GM12873 (cell line): ENCODE results near the gene OCA2.

Experiments used
- TF ChIP-seq, protein P1 (sequence below): IDR thresholded peaks from 2 replicates; pipeline ENCODE4 v1.5.1; 2012; ENCODE audit warnings: low read depth, mild to moderate bottlenecking, moderate library complexity, low read length, control low read depth; ENCODE audit not compliant: insufficient read depth; ENCODE audit errors: missing control alignments

The OCA2 gene

DNA sequence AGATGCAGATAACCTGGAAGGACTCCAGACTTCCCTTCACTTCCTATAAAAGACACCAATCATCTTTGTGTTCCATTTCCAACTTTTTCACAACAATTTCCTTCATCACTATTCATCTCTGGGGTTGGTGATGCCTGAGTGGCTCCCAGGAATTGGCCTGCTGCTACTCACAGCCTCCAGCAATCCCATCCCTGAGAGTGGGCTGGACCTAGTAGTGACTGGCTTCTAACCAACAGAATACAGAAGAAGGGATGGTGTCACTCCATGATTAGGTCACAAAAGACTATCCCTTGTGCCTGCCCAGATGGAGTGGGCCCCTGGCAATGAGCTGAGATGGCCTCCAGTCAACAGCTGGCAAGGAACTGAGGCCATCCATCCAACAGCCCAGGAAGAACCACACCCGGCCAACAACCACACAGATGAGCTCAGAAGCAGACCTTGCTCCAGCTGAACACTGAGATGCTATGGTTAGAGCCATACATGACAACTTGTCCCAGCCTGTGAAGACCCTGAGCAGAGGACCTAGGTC, 20.9 kb downstream of the OCA2 start:
- TF ChIP-seq, protein P1, sequence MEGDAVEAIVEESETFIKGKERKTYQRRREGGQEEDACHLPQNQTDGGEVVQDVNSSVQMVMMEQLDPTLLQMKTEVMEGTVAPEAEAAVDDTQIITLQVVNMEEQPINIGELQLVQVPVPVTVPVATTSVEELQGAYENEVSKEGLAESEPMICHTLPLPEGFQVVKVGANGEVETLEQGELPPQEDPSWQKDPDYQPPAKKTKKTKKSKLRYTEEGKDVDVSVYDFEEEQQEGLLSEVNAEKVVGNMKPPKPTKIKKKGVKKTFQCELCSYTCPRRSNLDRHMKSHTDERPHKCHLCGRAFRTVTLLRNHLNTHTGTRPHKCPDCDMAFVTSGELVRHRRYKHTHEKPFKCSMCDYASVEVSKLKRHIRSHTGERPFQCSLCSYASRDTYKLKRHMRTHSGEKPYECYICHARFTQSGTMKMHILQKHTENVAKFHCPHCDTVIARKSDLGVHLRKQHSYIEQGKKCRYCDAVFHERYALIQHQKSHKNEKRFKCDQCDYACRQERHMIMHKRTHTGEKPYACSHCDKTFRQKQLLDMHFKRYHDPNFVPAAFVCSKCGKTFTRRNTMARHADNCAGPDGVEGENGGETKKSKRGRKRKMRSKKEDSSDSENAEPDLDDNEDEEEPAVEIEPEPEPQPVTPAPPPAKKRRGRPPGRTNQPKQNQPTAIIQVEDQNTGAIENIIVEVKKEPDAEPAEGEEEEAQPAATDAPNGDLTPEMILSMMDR: no peak

DNA sequence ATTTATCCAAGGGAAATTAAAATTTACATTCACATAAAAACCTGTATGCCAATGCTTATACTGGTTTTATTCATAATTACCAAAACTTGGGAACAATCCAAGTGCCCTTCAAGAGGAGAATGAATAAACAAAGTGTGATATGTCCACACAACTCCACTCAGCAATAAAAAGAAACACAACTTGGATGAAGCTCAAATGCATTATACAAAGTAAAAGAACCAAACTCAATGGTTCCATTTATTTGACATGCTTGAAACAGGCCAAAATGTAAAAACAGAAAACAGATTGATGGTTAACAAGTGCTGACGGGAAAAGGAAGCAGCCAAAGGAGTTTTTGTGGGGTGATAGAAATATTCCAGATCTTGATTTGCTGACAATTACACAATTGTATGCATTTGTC, 23.5 kb downstream of the OCA2 start:
- TF ChIP-seq, protein P1: no peak

DNA sequence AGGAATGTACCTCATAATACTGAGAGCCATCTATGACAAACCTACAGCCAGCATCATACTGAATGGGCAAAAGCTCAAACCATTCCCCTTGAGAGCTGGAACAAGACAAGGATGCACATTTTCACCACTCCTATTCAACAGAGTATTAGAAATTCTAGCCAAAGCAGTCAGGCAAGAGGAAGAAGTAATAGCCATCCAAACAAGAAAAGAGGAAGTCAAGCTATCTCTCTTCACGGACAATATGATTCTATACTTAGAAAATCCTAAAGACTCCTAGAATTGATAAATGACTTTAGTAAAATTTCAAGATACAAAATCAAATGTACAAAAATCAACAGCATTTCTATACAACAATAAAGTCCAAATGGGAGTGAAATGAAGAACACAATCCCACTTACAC, 30.2 kb downstream of the OCA2 start:
- TF ChIP-seq, protein P1: no peak

DNA sequence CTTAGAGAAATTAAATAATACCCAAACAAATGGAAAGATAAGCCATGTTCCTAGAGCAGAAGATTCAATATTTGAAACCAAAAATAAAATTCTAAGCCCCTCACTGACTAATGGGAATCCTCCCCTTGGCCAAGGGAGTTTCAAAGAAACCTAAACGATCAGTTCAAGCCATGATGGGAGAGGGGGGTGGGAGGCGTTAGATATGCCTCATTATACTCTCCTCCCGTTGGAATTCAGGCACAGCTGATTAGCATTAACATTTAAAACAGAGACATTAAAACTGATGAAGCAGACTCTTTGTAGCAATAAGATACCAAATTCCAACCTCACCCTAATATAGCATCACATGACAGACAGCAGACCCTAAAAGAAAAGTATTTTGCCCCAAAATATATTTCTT, 32.9 kb downstream of the OCA2 start:
- TF ChIP-seq, protein P1: no peak

DNA sequence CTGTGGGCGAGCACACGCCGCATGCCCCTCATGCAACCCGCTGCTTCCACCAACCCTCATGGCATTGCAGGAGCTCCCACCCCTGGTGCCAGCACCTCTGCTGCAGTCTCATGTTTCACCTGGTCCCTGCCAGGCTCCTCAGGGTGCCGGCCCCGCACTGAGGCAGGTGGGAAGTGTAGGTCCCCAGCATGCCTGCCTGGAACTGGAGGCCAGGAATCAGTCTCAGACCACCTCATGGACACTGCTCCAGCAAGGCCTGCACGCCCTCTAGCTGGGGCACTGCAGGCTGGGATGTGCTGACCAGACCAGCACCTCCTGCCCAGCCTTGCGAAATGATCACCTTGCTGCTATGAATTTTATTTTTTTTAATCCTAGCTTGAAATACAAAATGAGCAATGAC, 39.1 kb downstream of the OCA2 start:
- TF ChIP-seq, protein P1: no peak

DNA sequence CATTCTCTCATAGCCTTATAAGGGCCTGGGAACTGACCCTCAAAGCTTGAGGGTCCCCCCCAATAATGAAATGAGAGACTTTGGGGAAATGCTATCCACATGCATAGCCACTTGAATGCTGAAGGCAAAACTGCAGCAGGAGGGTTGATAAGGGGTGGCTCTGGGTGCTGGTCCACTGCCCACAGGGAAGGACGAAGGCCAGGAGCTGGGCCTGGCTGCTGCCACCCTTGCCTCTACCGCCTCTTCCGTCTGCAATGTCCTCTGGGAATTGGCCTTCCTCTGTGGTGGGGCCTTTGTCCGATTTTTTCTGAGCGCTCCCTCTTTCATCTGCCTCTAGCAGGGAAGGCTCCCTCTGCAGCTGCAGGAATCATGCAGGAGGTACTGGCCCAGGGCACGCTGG, 41.0 kb downstream of the OCA2 start:
- TF ChIP-seq, protein P1: no peak

DNA sequence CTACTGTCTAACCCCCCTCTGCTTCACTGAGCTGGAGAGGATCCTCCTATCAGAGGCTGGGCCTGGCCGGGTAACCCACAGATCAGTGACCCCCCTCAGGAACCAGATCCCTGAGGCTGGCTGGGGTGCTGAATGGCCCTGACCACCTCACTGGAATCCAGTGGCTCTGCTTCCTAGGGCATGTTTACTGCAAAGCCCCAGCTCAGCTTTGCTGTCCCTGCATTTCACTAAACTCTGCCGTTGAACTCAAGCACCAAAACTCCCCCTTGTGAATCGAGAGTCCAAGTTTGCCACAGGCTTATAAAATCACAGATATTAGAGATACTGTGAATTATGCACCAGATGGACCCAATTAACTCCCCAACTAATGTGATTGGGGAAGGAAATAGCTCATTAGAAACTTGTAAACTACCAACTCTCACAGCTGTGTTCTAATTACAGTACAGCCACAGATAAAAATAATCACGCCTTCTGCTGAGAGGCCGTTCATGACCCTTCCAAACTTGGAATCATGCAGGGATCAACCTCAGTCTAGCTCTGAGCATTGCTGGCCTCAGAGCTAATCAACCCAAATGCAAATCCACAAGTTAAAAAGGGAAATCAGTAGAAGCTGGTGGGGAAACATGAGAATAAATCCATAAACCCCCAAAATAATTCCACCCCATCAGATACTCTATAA, 47.0 kb downstream of the OCA2 start:
- TF ChIP-seq, protein P1: no peak
